ENCODE measurements around the gene HOXD10.
A peak's percentile ranks its signal among the peaks of the same experiment; 100 is the strongest.

HOXD10 gene

GRCh38 chr2:176082824-176083751 is 33.5 kb upstream of the HOXD10 start:
- DNase-seq, result no peak

- DNase-seq, result no peak
These were observed 32.7 kb upstream of the HOXD10 start, which contains the start of gene EVX2 for GRCh38 chr2:176083796-176084261. TSS of gene EVX2 (minus strand) at chr2:176083962. CDS start at chr2:176083776, 186 bp downstream.

- DNase-seq, result no peak
These were observed 31.9 kb upstream of the HOXD10 start for GRCh38 chr2:176084611-176085119.

- no peak for DNase-seq
These were observed 31.3 kb upstream of the HOXD10 start for GRCh38 chr2:176085120-176085788.

GRCh38 chr2:176085861-176086771 is 30.5 kb upstream of the HOXD10 start:
- no peak for DNase-seq

- no peak for DNase-seq
These were observed 29.1 kb upstream of the HOXD10 start for GRCh38 chr2:176087330-176088047.

- peak; percentile 70 for DNase-seq
These were observed 28.3 kb upstream of the HOXD10 start for GRCh38 chr2:176088048-176088936.

GRCh38 chr2:176088937-176089842 is 27.4 kb upstream of the HOXD10 start:
- no peak for DNase-seq

- no peak for DNase-seq
These were observed 26.7 kb upstream of the HOXD10 start for GRCh38 chr2:176089843-176090395.

GRCh38 chr2:176090862-176091261 is 25.7 kb upstream of the HOXD10 start:
- no peak for DNase-seq

GRCh38 chr2:176091329-176092258 is 25.0 kb upstream of the HOXD10 start:
- DNase-seq, result no peak

GRCh38 chr2:176092270-176093144 is 24.1 kb upstream of the HOXD10 start, which contains the start of gene HOXD13:
TSS of gene HOXD13 (plus strand) at chr2:176092721. CDS start at chr2:176092891, 170 bp downstream.
- no peak for DNase-seq

GRCh38 chr2:176093145-176093897 is 23.3 kb upstream of the HOXD10 start:
- peak; percentile 38 for DNase-seq

GRCh38 chr2:176093898-176094249 is 22.7 kb upstream of the HOXD10 start:
- no peak for DNase-seq

GRCh38 chr2:176094349-176094748 is 22.2 kb upstream of the HOXD10 start:
- DNase-seq, result peak; percentile 47

GRCh38 chr2:176095421-176095820 is 21.2 kb upstream of the HOXD10 start:
- no peak for DNase-seq
